ENCODE data around the gene RPS2.

The RPS2 gene

GRCh38 chr16:2007081-2007836 is 42.6 kb upstream of the RPS2 start:
- TF ChIP-seq CTCF (conservative IDR thresholded peaks at IDR 0.05; ENCODE audit: low read length): no peak
- H3K4me3 ChIP-seq (ENCODE audit: low read length): peak overlapping the region; percentile 86
- no peak for DNase-seq (ENCODE audit: low read depth)

- DNase-seq (ENCODE audit: low read depth): no peak
- no peak for TF ChIP-seq CTCF (conservative IDR thresholded peaks at IDR 0.05; ENCODE audit: low read length)
- H3K4me3 ChIP-seq (ENCODE audit: low read length): no peak overlapping the region
These were observed 41.7 kb upstream of the RPS2 start for GRCh38 chr16:2006317-2006716.

GRCh38 chr16:2005646-2006045 is 41.0 kb upstream of the RPS2 start:
- TF ChIP-seq CTCF (conservative IDR thresholded peaks at IDR 0.05; ENCODE audit: low read length): no peak
- peak; percentile 26 for DNase-seq (ENCODE audit: low read depth)
- no peak overlapping the region for H3K4me3 ChIP-seq (ENCODE audit: low read length)

- no peak for TF ChIP-seq CTCF (conservative IDR thresholded peaks at IDR 0.05; ENCODE audit: low read length)
- DNase-seq (ENCODE audit: low read depth): no peak
- no peak overlapping the region for H3K4me3 ChIP-seq (ENCODE audit: low read length)
These were observed 40.3 kb upstream of the RPS2 start for GRCh38 chr16:2004795-2005517.

GRCh38 chr16:2003827-2004641 is 39.4 kb upstream of the RPS2 start:
- peak; percentile 82 for TF ChIP-seq CTCF (conservative IDR thresholded peaks at IDR 0.05; ENCODE audit: low read length)
- H3K4me3 ChIP-seq (ENCODE audit: low read length): no peak overlapping the region
- DNase-seq (ENCODE audit: low read depth): peak; percentile 80

GRCh38 chr16:2003231-2003826 is 38.7 kb upstream of the RPS2 start:
- no peak for TF ChIP-seq CTCF (conservative IDR thresholded peaks at IDR 0.05; ENCODE audit: low read length)
- no peak for DNase-seq (ENCODE audit: low read depth)
- H3K4me3 ChIP-seq (ENCODE audit: low read length): no peak overlapping the region
